GM12878 (cell line): ENCODE results near the gene GID8. TPM values are rescaled to one million over a fixed set of nuclear protein-coding genes. Genes with fewer than 3 reads are reported as not detected.

Experiments used
- ATAC-seq: fragments of 200-7000 bp; cut with Tn5 transposase; 3 replicates; pipeline ENCODE4 v1.9.1; 2020; ENCODE audit warnings: mild to moderate bottlenecking, moderate library complexity
- BruUV-seq: library from RNA; stranded (reverse); fragments of 400-500 nt; replicated peaks from 2 replicates; lab custom pipeline; 2021; lab: Mats Ljungman, UMichigan
- CTCF ChIA-PET: fragments of 300-600 bp; sonication (Branson Sonifier 250); formaldehyde crosslinking; extraction: SDS; loops from one replicate; lab custom pipeline; 2021; ENCODE audit warnings: inconsistent platforms; lab: Yijun Ruan, JAX
- POLR2A ChIA-PET: fragments of 350-600 bp; formaldehyde crosslinking; extraction: SDS; loops from one replicate; lab custom pipeline; 2021; ENCODE audit warnings: inconsistent platforms; lab: Charles Lee
- RAD21 ChIA-PET: fragments of 300-600 bp; sonication (Branson Sonifier 250); formaldehyde crosslinking; loops from one replicate; lab custom pipeline; 2023; ENCODE audit warnings: antibody characterized with exemption; ENCODE audit not compliant: unreplicated experiment; lab: Charles Lee
- SMC1A ChIA-PET: fragments of 300-600 bp; sonication (Branson Sonifier 250); formaldehyde crosslinking; loops from one replicate; lab custom pipeline; 2023; ENCODE audit not compliant: unreplicated experiment, uncharacterized antibody; lab: Charles Lee
- DNase-seq: peaks from one replicate; pipeline ENCODE4 v3.0.0-alpha.2; 2011; ENCODE audit warnings: low read depth, low spot score
- FAIRE-seq: peaks from 3 replicates; lab custom pipeline; 2011; peaks lifted over from hg19 to GRCh38; lab: Jason Lieb, UNC
- H2AFZ ChIP-seq: 2 replicates; pipeline ENCODE4 v1.6.0; 2011; ENCODE audit warnings: low read depth, low read length, control low read depth; ENCODE audit not compliant: control insufficient read depth
- H3K27ac ChIP-seq: 2 replicates; pipeline ENCODE4 v1.5.1; 2011; ENCODE audit warnings: control low read depth; ENCODE audit not compliant: control insufficient read depth, insufficient read depth
- H3K27me3 ChIP-seq, 2 experiments: replicated peaks in 1 of 2; 2 replicates each; pipeline versions ENCODE4 v1.6.0 to v1.6.1; 2011; ENCODE audit warnings: low read length in 1 of 2; ENCODE audit not compliant: control insufficient read depth in 2 of 2, insufficient read depth in 2 of 2
- H3K36me3 ChIP-seq, 2 experiments: 2 replicates each; pipeline ENCODE4 v1.5.1; 2011; ENCODE audit warnings: low read length in 1 of 2; ENCODE audit not compliant: control insufficient read depth in 2 of 2, insufficient read depth in 2 of 2
- H3K4me1 ChIP-seq: 2 replicates; pipeline ENCODE4 v1.6.1; 2011; ENCODE audit warnings: mild to moderate bottlenecking, low read length, moderate library complexity, mixed read lengths; ENCODE audit not compliant: control insufficient read depth, insufficient read depth
- H3K4me2 ChIP-seq: 2 replicates; pipeline ENCODE4 v1.6.0; 2011; ENCODE audit warnings: control low read depth; ENCODE audit not compliant: control insufficient read depth, insufficient read depth
- H3K4me3 ChIP-seq: fragments of 200-600 bp; sonication (generic); 2 replicates; pipeline ENCODE4 v1.5.1; 2016
- H3K79me2 ChIP-seq: 2 replicates; pipeline ENCODE4 v1.6.0; 2011; ENCODE audit warnings: low read length; ENCODE audit not compliant: control insufficient read depth, insufficient read depth
- H3K9ac ChIP-seq: 2 replicates; pipeline ENCODE4 v1.8.0; 2011; ENCODE audit warnings: low read length, control low read depth, mixed read lengths; ENCODE audit not compliant: control insufficient read depth, insufficient read depth
- H3K9me3 ChIP-seq: replicated peaks from 3 replicates; pipeline ENCODE4 v1.5.1; 2011; ENCODE audit warnings: mild to moderate bottlenecking, low read length; ENCODE audit not compliant: control insufficient read depth, insufficient read depth
- H4K20me1 ChIP-seq: 2 replicates; pipeline ENCODE4 v1.6.0; 2011; ENCODE audit not compliant: control insufficient read depth, insufficient read depth
- CREB1 ChIP-seq: IDR thresholded peaks from 2 replicates; pipeline ENCODE4 v1.6.1; 2012; ENCODE audit warnings: low read depth, mild to moderate bottlenecking, inconsistent platforms
- ETV6 ChIP-seq, 2 experiments: fragments of 450-650 bp in 1 of 2; IDR thresholded peaks in 1 of 2; conservative IDR thresholded peaks in 1 of 2; 2 replicates each; pipeline ENCODE4 v1.6.1; 2014; ENCODE audit warnings: antibody characterized with exemption in 1 of 2, borderline replicate concordance in 1 of 2, low read depth in 1 of 2, mild to moderate bottlenecking in 1 of 2, moderate library complexity in 1 of 2
- HDAC6 ChIP-seq: fragments of 200-600 bp; sonication (generic); IDR thresholded peaks from one replicate; pipeline ENCODE4 v1.8.0; 2017; ENCODE audit warnings: antibody characterized with exemption; ENCODE audit not compliant: unreplicated experiment
- IKZF2 ChIP-seq, 2 experiments: fragments of 450-650 bp; IDR thresholded peaks; 2 replicates each; pipeline ENCODE4 v1.6.1; 2017; ENCODE audit warnings: mild to moderate bottlenecking in 2 of 2, moderate library complexity in 2 of 2
- JUND ChIP-seq: IDR thresholded peaks from 2 replicates; pipeline ENCODE4 v1.6.1; 2012; ENCODE audit warnings: low read depth, mild to moderate bottlenecking, low read length, improper control_type of control experiment, moderate library complexity
- NRF1 ChIP-seq: conservative IDR thresholded peaks from 2 replicates; pipeline ENCODE4 v1.6.1; 2011; ENCODE audit warnings: mild to moderate bottlenecking, low read depth, low read length, improper control_type of control experiment
- PML ChIP-seq: IDR thresholded peaks from 2 replicates; pipeline ENCODE4 v1.6.1; 2012; ENCODE audit warnings: low read length, inconsistent platforms
- POLR2A ChIP-seq: IDR thresholded peaks from 2 replicates; pipeline ENCODE4 v1.6.1; 2011; ENCODE audit warnings: low read depth, mild to moderate bottlenecking, low read length
- SRF ChIP-seq, 2 experiments: IDR thresholded peaks; 2 replicates each; pipeline ENCODE4 v1.6.1; 2011; ENCODE audit warnings: low read depth in 2 of 2, low read length in 2 of 2, mild to moderate bottlenecking in 1 of 2, moderate library complexity in 1 of 2
- TARDBP ChIP-seq: IDR thresholded peaks from 2 replicates; pipeline ENCODE4 v1.6.1; 2016; ENCODE audit warnings: borderline replicate concordance
- ZNF274 ChIP-seq: IDR thresholded peaks from one replicate; pipeline ENCODE4 v1.8.0; 2011; ENCODE audit not compliant: insufficient read length, insufficient read depth
- ZSCAN29 ChIP-seq: fragments of 450-650 bp; IDR thresholded peaks from 2 replicates; pipeline ENCODE4 v1.6.1; 2017; ENCODE audit warnings: mild to moderate bottlenecking, moderate library complexity
- WGBS: methylation state at CpG from one replicate; pipeline ENCODE4 v1.1.6; 2016; ENCODE audit warnings: low lambda C conversion rate; ENCODE audit not compliant: insufficient replicate concordance, insufficient coverage; ENCODE audit errors: missing lambda C conversion rate; 5-methylcytosine and 5-hydroxymethylcytosine counted together
- in situ Hi-C: fragments of 300-500 bp; cut with MboI; formaldehyde crosslinking; loops from 9 replicates; pipeline ENCODE4 v1.14.3; 2018; ENCODE audit warnings: mixed read lengths
- intact Hi-C: fragments of 100-400 bp; cut with micrococcal nuclease; formaldehyde crosslinking; loops from one replicate; pipeline ENCODE4 v1.14.2; 2022; ENCODE audit not compliant: unreplicated experiment
- polyA plus RNA-seq, 11 experiments: library from polyadenylated mRNA; depleted of rRNA in 4 of 11; unstranded in 6 of 11; stranded (reverse) in 5 of 11; fragments of >200 nt; fragmentation: Nextera tagmentation in 4 of 11; fragmentation: Illumina TruSeq in 1 of 11; extraction: Ambion mirVana in 4 of 11; extraction: Trizol in 1 of 11; gene quantifications; 1 replicate in 1 of 11; 2 replicates in 10 of 11; pipeline versions ENCODE4 v1.2.1 to v1.2.3, GENCODE V29; 2011 to 2016; ENCODE audit warnings: inconsistent platforms in 2 of 11, missing spikeins in 2 of 11, low read depth in 1 of 11
- total RNA-seq, 4 experiments: library from RNA; depleted of rRNA in 3 of 4; stranded (reverse); fragments of >200 nt in 3 of 4; fragmentation: Illumina TruSeq in 1 of 4; extraction: Trizol in 1 of 4; gene quantifications; 2 replicates each; pipeline versions ENCODE4 v1.2.1 to v1.2.3, GENCODE V29; 2013 to 2021
- TF ChIP-seq, protein P1 (sequence below): fragments of 450-650 bp; IDR thresholded peaks from 2 replicates; pipeline ENCODE4 v1.6.1; 2017; ENCODE audit warnings: mild to moderate bottlenecking, moderate library complexity
- TF ChIP-seq, protein P2 (sequence below): fragments of 450-650 bp; IDR thresholded peaks from 2 replicates; pipeline ENCODE4 v1.6.1; 2016; ENCODE audit warnings: mild to moderate bottlenecking
- TF ChIP-seq, protein P3 (sequence below): IDR thresholded peaks from 2 replicates; pipeline ENCODE4 v1.6.1; 2012; ENCODE audit warnings: low read depth, low read length, improper control_type of control experiment
- TF ChIP-seq, protein P4 (sequence below), 3 experiments: IDR thresholded peaks in 2 of 3; conservative IDR thresholded peaks in 1 of 3; 2 replicates each; pipeline ENCODE4 v1.5.1; 2011; ENCODE audit warnings: low read depth in 3 of 3, low read length in 3 of 3, mild to moderate bottlenecking in 3 of 3, control low read depth in 2 of 3, moderate library complexity in 2 of 3, inconsistent platforms in 1 of 3, mixed read lengths in 1 of 3; ENCODE audit not compliant: control insufficient read depth in 2 of 3, insufficient read depth in 1 of 3; ENCODE audit errors: extremely low read depth in 1 of 3

The GID8 gene
- total and polyA plus RNA-seq, 10 of the 15 experiments (the other 5 are each of a cell fraction or from before 2014, with no cell fraction given): 12.0 to 33.8 (median 22.2) TPM

DNA sequence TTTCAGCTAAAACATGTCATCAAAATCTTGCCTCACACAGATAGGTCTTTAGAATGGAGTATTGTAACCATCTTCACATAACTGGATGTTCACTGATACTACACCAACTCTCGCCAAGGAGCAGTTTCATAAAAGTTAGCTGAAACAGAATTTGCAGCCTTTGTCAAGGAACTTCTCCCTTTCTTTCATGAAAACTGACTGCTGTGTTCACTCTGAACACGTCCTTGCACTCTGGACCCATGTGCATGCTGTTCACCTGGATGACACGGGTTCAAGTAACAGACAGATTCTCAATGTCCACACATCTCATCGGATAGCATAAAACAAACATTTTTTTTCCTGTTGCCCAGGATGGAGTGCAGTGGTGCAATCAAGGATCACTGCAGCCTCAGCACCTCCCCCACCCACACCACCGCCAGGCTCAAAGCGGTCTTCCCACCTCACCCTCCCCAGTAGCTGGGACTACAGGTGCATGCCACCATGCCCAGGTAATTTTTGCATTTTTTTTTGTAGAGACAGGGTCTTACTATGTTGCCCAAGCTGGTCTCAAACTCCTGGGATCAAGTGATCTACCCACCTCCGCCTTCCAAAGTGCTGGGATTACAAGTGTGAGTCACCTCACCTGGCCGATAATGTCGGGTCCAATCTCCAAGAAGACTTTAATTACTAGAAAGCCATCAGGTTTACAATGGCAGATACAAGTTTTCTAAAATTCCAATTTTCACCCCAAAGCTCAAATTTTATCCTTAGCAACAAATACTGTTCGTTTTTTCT is 21.1 kb upstream of the GID8 start:
- ChIA-PET RAD21 (interaction anchor here (0.6 to 1.6 kb wide), 3 partner anchors 9 to 93 kb away, joined by 3 to 6 read pairs (median 4); no protein-coding TSS in a partner anchor), CTCF (interaction anchor here (0.7 to 12.5 kb wide), 8 partner anchors 9 to 419 kb away, joined by 3 to 92 read pairs (median 4); no protein-coding TSS in a partner anchor), SMC1A (interaction anchor here (1.3 to 3.8 kb wide), 6 partner anchors 9 to 36 kb away, joined by 3 to 21 read pairs (median 11); partner anchors contain the start of gene SLC17A9), POLR2A (interaction anchor here (0.6 to 3.1 kb wide), 4 partner anchors 8 to 36 kb away, joined by 3 to 12 read pairs (median 5); partner anchors contain the start of gene GID8)
- Histone ChIP-seq H3K27ac (no peak overlapping the region), H2AFZ (no peak overlapping the region), H3K9ac (no peak overlapping the region), H3K9me3 (no peaks in the 10 kb centered on the region), H3K79me2 (peaks cover 93% of the 10 kb centered on the region), H4K20me1 (peaks cover 19% of the 10 kb centered on the region), H3K36me3 (peaks cover 5 to 6% of the 10 kb centered on the region in 2 experiments), H3K4me3 (peak overlapping the region; percentile 25; the same call in 1 of the 2 replicates), H3K27me3 (no peaks in the 10 kb centered on the region), H3K4me1 (peaks cover 43% of the 10 kb centered on the region), H3K4me2 (no peak overlapping the region)
- DNase-seq: no peak
- in situ Hi-C loops: no loop called here
- no peak for FAIRE-seq
- ATAC-seq: no peak
- 69% methylated on average over 10 of the region's 10 CpGs for WGBS
- BruUV-seq: no TSS peak
- intact Hi-C loops: no loop called here
- TF ChIP-seq IKZF2 (IDR thresholded peaks at IDR 0.05) (no peak), HDAC6 (no peak), POLR2A (no peak), NRF1 (no peak), ETV6 (conservative IDR thresholded peaks at IDR 0.05 in 1 of 2, IDR thresholded peaks at IDR 0.05 in 1 of 2; ENCODE audit: borderline replicate concordance in 1 of 2, low read depth in 1 of 2) (no peak), JUND (no peak), ZNF274 (no peak), PML (no peak), CREB1 (no peak), ZSCAN29 (no peak), TARDBP (no peak), SRF (IDR thresholded peaks at IDR 0.05; ENCODE audit: low read depth in 2 of 2, low read length in 2 of 2) (no peak)
- TF ChIP-seq, protein P1, sequence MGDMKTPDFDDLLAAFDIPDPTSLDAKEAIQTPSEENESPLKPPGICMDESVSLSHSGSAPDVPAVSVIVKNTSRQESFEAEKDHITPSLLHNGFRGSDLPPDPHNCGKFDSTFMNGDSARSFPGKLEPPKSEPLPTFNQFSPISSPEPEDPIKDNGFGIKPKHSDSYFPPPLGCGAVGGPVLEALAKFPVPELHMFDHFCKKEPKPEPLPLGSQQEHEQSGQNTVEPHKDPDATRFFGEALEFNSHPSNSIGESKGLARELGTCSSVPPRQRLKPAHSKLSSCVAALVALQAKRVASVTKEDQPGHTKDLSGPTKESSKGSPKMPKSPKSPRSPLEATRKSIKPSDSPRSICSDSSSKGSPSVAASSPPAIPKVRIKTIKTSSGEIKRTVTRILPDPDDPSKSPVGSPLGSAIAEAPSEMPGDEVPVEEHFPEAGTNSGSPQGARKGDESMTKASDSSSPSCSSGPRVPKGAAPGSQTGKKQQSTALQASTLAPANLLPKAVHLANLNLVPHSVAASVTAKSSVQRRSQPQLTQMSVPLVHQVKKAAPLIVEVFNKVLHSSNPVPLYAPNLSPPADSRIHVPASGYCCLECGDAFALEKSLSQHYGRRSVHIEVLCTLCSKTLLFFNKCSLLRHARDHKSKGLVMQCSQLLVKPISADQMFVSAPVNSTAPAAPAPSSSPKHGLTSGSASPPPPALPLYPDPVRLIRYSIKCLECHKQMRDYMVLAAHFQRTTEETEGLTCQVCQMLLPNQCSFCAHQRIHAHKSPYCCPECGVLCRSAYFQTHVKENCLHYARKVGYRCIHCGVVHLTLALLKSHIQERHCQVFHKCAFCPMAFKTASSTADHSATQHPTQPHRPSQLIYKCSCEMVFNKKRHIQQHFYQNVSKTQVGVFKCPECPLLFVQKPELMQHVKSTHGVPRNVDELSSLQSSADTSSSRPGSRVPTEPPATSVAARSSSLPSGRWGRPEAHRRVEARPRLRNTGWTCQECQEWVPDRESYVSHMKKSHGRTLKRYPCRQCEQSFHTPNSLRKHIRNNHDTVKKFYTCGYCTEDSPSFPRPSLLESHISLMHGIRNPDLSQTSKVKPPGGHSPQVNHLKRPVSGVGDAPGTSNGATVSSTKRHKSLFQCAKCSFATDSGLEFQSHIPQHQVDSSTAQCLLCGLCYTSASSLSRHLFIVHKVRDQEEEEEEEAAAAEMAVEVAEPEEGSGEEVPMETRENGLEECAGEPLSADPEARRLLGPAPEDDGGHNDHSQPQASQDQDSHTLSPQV: no peak
- TF ChIP-seq, protein P2, sequence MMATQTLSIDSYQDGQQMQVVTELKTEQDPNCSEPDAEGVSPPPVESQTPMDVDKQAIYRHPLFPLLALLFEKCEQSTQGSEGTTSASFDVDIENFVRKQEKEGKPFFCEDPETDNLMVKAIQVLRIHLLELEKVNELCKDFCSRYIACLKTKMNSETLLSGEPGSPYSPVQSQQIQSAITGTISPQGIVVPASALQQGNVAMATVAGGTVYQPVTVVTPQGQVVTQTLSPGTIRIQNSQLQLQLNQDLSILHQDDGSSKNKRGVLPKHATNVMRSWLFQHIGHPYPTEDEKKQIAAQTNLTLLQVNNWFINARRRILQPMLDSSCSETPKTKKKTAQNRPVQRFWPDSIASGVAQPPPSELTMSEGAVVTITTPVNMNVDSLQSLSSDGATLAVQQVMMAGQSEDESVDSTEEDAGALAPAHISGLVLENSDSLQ: no peak
- TF ChIP-seq, protein P3, sequence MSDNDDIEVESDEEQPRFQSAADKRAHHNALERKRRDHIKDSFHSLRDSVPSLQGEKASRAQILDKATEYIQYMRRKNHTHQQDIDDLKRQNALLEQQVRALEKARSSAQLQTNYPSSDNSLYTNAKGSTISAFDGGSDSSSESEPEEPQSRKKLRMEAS: no peak
- TF ChIP-seq, protein P4, sequence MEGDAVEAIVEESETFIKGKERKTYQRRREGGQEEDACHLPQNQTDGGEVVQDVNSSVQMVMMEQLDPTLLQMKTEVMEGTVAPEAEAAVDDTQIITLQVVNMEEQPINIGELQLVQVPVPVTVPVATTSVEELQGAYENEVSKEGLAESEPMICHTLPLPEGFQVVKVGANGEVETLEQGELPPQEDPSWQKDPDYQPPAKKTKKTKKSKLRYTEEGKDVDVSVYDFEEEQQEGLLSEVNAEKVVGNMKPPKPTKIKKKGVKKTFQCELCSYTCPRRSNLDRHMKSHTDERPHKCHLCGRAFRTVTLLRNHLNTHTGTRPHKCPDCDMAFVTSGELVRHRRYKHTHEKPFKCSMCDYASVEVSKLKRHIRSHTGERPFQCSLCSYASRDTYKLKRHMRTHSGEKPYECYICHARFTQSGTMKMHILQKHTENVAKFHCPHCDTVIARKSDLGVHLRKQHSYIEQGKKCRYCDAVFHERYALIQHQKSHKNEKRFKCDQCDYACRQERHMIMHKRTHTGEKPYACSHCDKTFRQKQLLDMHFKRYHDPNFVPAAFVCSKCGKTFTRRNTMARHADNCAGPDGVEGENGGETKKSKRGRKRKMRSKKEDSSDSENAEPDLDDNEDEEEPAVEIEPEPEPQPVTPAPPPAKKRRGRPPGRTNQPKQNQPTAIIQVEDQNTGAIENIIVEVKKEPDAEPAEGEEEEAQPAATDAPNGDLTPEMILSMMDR (IDR thresholded peaks at IDR 0.05 in 2 of 3, conservative IDR thresholded peaks at IDR 0.05 in 1 of 3; ENCODE audit: control insufficient read depth in 2 of 3, extremely low read depth in 1 of 3, insufficient read depth in 1 of 3, low read depth in 3 of 3, low read length in 3 of 3): no peak
